GM18870 (cell line): Measurements from ENCODE around the gene PPM1N.

Experiments used
- ATAC-seq: cut with Tn5 transposase; IDR thresholded peaks from one replicate; pipeline ENCODE4 v1.9.1; 2021; ENCODE audit warnings: moderate library complexity; ENCODE audit not compliant: unreplicated experiment

The PPM1N gene

DNA sequence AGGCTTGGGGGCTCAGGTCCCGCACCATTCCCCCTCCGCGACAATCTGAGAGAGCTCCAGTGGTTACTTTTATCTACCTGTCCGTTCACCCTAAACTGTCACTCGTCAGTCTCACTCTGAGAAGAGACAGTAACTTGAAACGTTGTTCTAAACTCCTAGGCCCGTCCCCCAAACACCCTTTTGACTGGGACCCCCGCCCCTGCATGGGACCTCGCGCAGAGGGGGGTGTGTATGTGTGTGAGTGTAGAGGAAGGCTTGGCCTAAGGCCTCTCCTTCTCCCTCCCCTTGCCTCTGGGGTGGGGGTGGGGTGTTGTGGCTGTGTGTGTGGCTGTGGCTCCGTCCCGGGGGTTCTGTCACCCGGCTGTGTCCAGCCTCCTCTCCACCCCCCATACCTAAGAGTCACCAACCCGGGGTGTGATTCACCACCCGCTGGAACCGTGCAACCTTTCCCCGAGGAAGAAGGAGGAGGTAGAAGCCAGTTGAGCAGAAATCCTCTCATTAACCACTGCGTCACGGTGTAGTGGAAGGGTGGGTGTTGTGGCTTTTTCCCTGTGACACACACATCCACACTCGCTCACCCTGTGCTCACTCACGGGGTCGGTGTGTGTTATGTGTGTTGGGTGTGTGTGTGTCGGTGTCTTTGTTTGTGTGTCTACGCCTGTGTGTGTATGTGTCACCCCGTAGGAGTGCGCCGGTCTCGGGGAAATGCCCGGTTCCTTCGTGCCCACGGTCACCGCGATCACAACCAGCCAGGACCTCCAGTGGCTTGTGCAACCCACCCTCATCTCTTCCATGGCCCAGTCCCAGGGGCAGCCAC, 28.1 kb upstream of the PPM1N start:
- no peak for ATAC-seq

- no peak for ATAC-seq
Observed at GRCh38 chr19:45470762-45471081, 27.5 kb upstream of the PPM1N start.

- no peak for ATAC-seq
Observed at GRCh38 chr19:45471111-45471930, 26.9 kb upstream of the PPM1N start.

DNA sequence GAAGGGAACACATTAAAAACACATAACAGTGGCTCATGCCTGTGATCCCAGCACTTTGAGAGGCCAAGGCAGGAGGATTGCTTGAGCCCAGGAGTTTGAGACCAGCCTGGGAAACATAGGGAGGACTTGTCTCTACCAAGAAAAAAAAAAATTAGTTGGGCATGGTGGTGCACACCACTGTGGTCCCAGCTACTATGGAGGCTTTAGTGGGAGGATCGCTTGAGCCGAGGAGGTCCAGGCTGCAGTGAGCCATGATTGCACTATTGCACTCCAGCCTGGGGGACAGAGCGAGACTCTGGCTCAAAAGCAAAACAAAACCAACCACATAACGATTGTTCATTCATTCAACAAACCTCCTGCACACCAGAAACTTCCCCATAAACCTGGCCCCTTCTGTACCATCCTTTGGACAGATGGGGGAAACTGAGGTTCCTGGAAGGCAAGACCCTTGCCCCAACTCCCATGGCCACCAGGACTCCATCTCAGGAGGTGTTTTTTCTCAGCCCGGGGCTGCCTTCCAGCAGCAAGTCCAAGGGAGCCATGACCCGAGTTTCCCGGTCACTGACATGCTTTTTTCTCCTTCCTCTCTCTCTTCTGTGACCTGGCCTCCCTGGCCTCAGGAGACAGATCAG, 26.2 kb upstream of the PPM1N start:
- no peak for ATAC-seq

GRCh38 chr19:45472563-45473366, 25.5 kb upstream of the PPM1N start:
- ATAC-seq: no peak

DNA sequence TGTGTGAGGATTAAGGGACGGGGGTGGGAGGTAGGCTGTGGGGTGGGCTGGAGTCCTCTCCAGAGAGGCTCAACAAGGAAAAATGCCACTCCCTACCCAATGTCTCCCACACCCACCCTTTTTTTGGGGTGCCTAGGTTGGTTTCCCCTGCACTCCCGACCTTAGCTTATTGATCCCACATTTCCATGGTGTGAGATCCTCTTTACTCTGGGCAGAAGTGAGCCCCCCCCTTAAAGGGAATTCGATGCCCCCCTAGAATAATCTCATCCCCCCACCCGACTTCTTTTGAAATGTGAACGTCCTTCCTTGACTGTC, 24.9 kb upstream of the PPM1N start:
- no peak for ATAC-seq

DNA sequence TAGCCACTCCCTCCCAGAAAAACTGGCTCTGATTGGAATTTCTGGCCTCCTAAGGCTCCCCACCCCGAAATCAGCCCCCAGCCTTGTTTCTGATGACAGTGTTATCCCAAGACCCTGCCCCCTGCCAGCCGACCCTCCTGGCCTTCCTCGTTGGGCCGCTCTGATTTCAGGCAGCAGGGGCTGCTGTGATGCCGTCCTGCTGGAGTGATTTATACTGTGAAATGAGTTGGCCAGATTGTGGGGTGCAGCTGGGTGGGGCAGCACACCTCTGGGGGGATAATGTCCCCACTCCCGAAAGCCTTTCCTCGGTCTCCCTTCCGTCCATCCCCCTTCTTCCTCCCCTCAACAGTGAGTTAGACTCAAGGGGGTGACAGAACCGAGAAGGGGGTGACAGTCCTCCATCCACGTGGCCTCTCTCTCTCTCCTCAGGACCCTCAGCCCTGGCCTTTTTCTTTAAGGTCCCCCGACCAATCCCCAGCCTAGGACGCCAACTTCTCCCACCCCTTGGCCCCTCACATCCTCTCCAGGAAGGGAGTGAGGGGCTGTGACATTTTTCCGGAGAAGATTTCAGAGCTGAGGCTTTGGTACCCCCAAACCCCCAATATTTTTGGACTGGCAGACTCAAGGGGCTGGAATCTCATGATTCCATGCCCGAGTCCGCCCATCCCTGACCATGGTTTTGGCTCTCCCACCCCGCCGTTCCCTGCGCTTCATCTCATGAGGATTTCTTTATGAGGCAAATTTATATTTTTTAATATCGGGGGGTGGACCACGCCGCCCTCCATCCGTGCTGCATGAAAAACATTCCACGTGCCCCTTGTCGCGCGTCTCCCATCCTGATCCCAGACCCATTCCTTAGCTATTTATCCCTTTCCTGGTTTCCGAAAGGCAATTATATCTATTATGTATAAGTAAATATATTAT, 24.3 kb upstream of the PPM1N start:
- no peak for ATAC-seq

DNA sequence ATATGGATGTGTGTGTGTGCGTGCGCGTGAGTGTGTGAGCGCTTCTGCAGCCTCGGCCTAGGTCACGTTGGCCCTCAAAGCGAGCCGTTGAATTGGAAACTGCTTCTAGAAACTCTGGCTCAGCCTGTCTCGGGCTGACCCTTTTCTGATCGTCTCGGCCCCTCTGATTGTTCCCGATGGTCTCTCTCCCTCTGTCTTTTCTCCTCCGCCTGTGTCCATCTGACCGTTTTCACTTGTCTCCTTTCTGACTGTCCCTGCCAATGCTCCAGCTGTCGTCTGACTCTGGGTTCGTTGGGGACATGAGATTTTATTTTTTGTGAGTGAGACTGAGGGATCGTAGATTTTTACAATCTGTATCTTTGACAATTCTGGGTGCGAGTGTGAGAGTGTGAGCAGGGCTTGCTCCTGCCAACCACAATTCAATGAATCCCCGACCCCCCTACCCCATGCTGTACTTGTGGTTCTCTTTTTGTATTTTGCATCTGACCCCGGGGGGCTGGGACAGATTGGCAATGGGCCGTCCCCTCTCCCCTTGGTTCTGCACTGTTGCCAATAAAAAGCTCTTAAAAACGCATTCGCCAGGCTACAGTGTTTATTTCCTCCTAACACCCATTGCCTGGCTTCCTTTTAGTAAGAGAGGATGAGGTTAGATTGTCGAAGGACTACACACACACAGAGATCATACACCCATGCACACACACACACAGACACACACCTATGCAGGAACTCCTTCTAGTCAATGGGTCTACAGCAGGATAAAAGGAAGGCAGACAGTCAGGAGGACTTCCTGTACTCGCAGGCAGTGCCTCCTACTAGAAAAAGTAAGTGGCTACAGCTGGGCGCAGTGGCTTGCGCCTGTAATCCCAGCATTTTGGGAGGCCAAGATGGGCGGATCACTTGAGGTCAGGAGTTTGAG, 23.4 kb upstream of the PPM1N start:
- no peak for ATAC-seq

DNA sequence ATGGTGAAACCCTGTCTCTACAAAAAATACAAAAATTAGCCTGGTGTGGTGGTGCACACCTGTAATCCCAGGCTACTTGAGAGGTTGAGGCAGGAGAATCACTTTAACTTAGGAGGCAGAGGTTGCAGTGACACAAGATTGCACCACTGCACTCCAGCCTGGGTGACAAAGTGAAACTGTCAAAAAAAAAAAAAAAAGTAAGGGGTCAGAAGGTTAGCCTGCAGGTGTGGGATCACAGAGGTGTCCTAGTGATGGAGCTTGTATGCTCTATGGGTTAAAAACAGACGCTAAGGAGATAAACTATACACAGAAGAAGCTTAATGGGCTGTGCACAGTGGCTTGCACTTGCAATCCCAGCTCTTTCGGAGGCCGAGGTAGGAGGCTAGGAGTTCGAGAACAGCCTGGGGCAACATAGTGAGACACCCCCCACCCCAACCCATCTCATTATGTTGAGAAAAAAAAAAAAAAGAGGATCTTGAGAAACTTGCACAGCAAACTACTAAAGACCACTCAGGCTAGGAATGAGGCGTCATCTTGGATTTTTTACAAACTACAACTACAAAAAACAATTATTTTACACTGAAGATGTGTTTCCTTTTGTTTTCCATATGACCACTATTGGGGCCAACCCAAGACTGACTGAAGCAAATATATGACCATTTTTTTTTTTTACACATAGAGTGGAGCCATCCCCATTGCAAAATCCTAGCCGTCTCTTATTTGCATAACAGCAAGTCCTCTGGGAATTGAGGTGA, 22.5 kb upstream of the PPM1N start:
- no peak for ATAC-seq

DNA sequence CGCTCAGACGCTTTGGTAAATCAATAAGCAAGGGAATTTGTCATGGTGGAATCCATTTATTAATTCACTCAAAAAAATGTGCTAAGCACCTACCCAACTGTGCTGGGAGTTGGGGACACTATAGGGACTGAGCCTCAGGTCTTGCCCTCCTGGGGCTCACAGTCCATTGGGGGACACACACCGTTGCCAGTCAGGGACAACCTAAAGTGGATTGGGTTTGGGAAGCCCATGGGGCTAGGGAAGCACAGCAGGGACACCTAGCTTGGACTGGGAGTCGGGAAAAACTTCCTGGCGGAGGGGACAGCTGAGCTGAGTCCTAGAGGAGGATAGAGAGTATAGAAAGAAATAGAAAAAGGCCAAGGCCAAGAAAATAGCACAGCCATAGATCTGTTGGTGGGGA, 21.9 kb upstream of the PPM1N start:
- ATAC-seq: no peak

- ATAC-seq: no peak
Observed at GRCh38 chr19:45477186-45477585, 21.1 kb upstream of the PPM1N start.

DNA sequence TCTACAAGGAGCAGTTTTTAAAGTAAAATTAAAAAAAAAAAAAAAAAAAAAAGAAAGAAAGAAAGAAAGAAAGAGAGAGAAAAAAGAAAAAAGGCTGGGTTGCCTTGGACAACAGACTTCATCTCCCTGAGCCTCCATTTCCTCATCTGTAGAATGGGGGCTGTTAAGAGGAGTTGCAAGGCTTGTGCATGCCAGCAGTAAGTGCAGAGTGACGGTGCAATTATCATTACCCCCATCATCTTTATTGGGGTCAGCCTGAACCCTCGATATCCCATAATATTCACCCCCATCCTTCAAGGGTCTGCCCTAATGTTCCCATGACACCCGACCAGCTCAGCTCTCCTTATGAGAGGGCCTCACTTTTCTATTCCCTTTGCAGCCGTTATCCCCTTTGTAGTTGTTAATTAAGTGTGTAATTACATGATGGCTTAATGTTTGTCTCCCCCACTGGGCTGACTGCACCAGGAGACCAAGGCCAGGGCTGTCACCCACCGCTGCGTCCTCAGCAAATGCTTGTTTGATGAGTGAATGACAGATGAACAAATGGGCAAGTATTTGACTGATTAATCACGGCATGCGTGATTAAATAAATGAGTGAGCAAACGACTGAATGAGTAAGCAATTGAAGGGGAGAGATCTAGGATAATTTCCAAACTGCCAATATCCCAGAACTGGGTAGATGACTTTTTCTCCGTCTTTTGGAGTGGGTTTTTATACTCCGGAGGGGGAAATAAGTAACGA, 20.4 kb upstream of the PPM1N start:
- no peak for ATAC-seq

DNA sequence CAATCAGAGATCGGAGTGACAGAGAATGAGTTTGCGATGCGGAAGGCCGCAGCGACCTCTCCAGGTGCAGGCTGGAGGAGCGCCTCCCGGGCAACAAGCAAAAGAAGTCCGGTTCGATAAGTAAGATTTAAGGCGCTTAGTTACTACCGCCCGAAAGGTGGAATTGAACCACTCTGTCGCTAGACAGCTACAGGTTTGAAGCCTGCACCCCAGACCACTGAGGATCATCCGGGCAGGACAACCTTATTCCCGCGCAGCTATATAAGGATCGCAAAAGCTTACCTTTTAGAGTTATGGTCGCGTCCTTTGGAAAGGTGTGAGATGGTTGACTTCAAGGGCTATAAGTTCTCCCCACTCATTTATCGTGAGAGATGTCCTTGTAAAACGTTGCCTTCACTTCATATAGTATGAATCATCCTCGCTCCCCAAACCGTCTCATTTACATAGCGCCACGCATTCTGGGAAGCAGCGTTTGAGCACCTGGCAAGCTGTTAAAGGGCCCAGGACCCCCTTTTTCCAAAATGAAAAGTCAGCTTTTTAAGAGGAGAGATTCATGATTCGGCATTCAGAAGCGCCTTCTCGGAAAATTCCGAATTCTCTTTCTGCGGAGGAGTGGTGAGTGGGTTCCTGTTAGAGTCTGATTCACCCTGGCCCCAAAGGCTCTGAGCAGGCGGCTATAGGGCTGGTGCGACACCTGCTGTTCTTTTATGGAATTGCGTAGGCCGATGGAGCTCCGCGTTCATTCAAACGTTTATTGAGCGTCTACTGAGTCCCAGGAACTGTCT, 19.6 kb upstream of the PPM1N start:
- peak; percentile 57 for ATAC-seq

DNA sequence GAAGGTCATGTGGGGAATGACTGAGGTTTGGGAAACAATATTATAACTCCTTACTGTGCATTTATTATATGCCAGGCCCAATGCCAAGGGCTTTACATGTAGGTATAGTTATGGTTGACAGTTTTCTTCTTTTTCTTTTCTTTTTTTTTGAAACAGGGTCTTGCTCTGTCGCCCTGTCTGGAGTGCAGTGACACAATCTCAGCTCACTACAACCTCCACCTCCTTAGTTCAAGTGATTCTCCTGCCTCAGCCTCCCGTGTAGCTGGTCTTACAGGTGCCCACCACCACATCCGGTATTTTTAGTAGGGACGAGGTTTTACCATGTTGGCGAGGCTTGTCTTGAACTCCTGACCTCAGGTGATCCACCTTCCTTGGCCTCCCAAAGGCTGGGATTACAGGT, 15.2 kb upstream of the PPM1N start:
- no peak for ATAC-seq

GRCh38 chr19:45484273-45484945, 13.8 kb upstream of the PPM1N start:
- ATAC-seq: no peak

DNA sequence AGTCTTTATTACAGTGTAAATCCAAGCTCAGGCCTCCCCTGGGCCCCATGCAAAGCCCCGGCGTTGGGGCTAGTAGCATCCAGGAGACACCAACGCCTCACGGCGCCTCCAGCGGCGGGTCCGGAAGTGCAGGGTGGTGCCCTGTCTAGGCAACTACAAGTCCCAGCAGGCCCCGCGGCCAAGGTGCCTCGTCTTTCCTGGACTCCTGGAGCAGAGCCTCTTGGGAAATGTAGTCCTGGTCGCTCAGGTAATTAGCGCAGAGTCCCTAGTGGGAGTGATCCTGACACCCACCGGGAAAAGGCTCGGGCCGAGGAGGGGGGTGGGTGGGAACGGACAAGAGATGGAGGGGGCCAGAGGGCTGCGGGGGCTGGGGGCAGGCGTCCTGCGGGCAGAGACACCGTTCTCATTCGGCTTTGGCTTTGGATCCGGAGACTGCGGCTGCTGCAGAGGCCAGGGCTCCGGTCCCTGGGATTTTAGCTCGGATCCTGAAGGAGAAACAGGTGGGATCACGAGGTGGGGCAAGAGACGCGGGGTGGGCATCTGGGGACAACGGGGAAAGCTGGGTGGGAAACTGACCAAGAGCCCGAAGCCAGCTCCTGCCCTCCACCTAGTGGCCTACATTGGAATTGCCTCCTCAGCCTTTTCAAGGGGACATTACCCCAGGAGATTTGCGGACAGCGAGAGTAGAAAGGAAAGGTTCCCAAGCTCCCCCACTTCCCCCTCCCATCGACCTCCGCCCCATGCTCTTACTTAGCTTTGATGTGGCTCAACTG, 12.8 kb upstream of the PPM1N start:
- peak; percentile 67 for ATAC-seq
